Spleen (tissue), 13 donors: ENCODE data around the gene CBARP. TPM values are rescaled to one million over a fixed set of nuclear protein-coding genes. Genes with fewer than 3 reads are reported as not detected.

ENCODE experiments used
- DNase-seq: peaks from one replicate; pipeline ENCODE4 v3.0.0-alpha.2; 2020
- H3K27ac ChIP-seq, 8 donors: fragments of 200-600 bp; sonication (generic) in 7 of 8; 1 replicate in 4 of 8; 2 replicates in 4 of 8; pipeline versions ENCODE4 v1.5.0 to v1.8.0; 2016 to 2021; ENCODE audit warnings: inconsistent platforms in 4 of 8, mild to moderate bottlenecking in 4 of 8, moderate library complexity in 1 of 8
- H3K27me3 ChIP-seq, 7 donors: fragments of 200-600 bp; sonication (generic) in 6 of 7; replicated peaks in 1 of 7; 1 replicate in 4 of 7; 2 replicates in 3 of 7; pipeline versions ENCODE4 v1.5.0 to v1.8.0; 2016 to 2021; ENCODE audit warnings: inconsistent platforms in 3 of 7, mild to moderate bottlenecking in 1 of 7
- H3K36me3 ChIP-seq, 6 donors: fragments of 200-600 bp; sonication (generic) in 5 of 6; 1 replicate in 4 of 6; 2 replicates in 2 of 6; pipeline versions ENCODE4 v1.5.0 to v1.8.0; 2016 to 2021; ENCODE audit warnings: inconsistent platforms in 2 of 6
- H3K4me1 ChIP-seq, 6 donors: fragments of 200-600 bp; sonication (generic) in 5 of 6; 1 replicate in 3 of 6; 2 replicates in 3 of 6; pipeline versions ENCODE4 v1.5.0 to v1.8.0; 2016 to 2021; ENCODE audit warnings: inconsistent platforms in 3 of 6
- H3K4me3 ChIP-seq, 8 donors: fragments of 200-600 bp; sonication (generic) in 7 of 8; 1 replicate in 4 of 8; 2 replicates in 4 of 8; pipeline versions ENCODE4 v1.5.0 to v1.8.0; 2016 to 2021; ENCODE audit warnings: inconsistent platforms in 4 of 8, mild to moderate bottlenecking in 4 of 8, moderate library complexity in 2 of 8
- H3K9me3 ChIP-seq, 8 donors: fragments of 200-600 bp; sonication (generic) in 7 of 8; 1 replicate in 4 of 8; 2 replicates in 4 of 8; pipeline versions ENCODE4 v1.5.0 to v1.8.0; 2016 to 2021; ENCODE audit warnings: inconsistent platforms in 4 of 8
- CTCF ChIP-seq, 11 experiments: fragments of 200-600 bp in 7 of 11; fragments of 450-650 bp in 4 of 11; sonication (generic) in 4 of 11; IDR thresholded peaks in 8 of 11; conservative IDR thresholded peaks in 3 of 11; 1 replicate in 7 of 11; 2 replicates in 4 of 11; pipeline versions ENCODE4 v1.4.0 to v1.8.0; 2016 to 2021; ENCODE audit warnings: antibody characterized with exemption in 11 of 11, inconsistent platforms in 4 of 11, mild to moderate bottlenecking in 1 of 11
- POLR2A ChIP-seq, 3 donors: fragments of 450-650 bp; IDR thresholded peaks; one replicate each; pipeline ENCODE4 v1.5.1; 2017; ENCODE audit warnings: antibody characterized with exemption in 3 of 3, mild to moderate bottlenecking in 1 of 3
- POLR2AphosphoS5 ChIP-seq, 3 donors: sonication (generic); formaldehyde crosslinking; IDR thresholded peaks; one replicate each; pipeline ENCODE4 v1.5.1; 2017; ENCODE audit warnings: antibody characterized with exemption in 3 of 3
- WGBS, 5 donors: extraction: QIAGEN DNeasy Blood & Tissue Kit in 3 of 5; methylation state at CpG; one replicate each; pipeline versions ENCODE4 v1.1.5 to v1.1.7; 2013 to 2018; 5-methylcytosine and 5-hydroxymethylcytosine counted together
- intact Hi-C: fragments of 100-400 bp; cut with DNase I; formaldehyde crosslinking; loops from one replicate; pipeline ENCODE4 v1.15.0; 2023; ENCODE audit warnings: low total_unique reads
- long read RNA-seq, 2 donors: transcript quantifications; one replicate each; lab custom pipeline, GENCODE V29; 2026
- polyA plus RNA-seq, 3 donors: library from polyadenylated mRNA; stranded (reverse); fragments of 200-250 nt; gene quantifications; one replicate each; pipeline ENCODE4 v1.2.1, GENCODE V29; 2013
- total RNA-seq, 7 donors: library from RNA; depleted of rRNA in 3 of 7; stranded (reverse); fragments of >200 nt in 3 of 7; fragmentation: NEBNext Ultra II Directional in 4 of 7; extraction: Animal tissue kit (Norgen Biotek cat#: 25700) in 4 of 7; gene quantifications; one replicate each; pipeline versions ENCODE4 v1.1.0 to v1.2.1, GENCODE V29; 2016 to 2021
- donor health status: healthy with polysubstance abuse.
- donor health status: DM: no; HTN: no; CAD: no; lungs with moderate emphysema.
- donor health status: DM: no; HTN: no; CAD: no.
- donor health status: Bipolar disorder and iron deficiency.
- donor health status: healthy.
- donor health status: DM: no; HTN: no; CAD: no.
- donor health status: DM: yes; HTN: yes; CAD: no.

CBARP gene
- total RNA-seq: 1 to 10 TPM in 1 of 7 donors, under 1 TPM in 5, not detected in 1; 0.12 to 1.2 (median 0.41) TPM
- polyA plus RNA-seq: under 1 TPM in 2 of 3 donors, not detected in 1; 0.05 to 0.48 TPM
- long read RNA-seq, donor 1, partial matches to known transcripts: 245 of 245 reads
- long read RNA-seq, donor 1, other reads (novel, unspliced or antisense): 0 of 245 reads
- long read RNA-seq, donor 2, partial matches to known transcripts: 10 of 10 reads
- long read RNA-seq, donor 2, other reads (novel, unspliced or antisense): 0 of 10 reads

GRCh38 chr19:1237754-1238368, at the start of gene CBARP:
TSS of gene CBARP (minus strand) at chr19:1238005. CDS start at chr19:1236100, 1,905 bp downstream.
- peak within 1 kb of the TSS in 7 of 8 donors; percentile 27 to 71 (median 45) for H3K4me3 ChIP-seq
- intact Hi-C loops: no loop called here
- H3K9me3 ChIP-seq: no peaks in the 10 kb centered on the region
- peak within 1 kb of the TSS in 3 of 8 donors; percentile 8 to 69 (median 31) for H3K27ac ChIP-seq
- TF ChIP-seq POLR2AphosphoS5 (IDR thresholded peaks at IDR 0.05) (no peak), POLR2A (IDR thresholded peaks at IDR 0.05) (no peak)
- no peaks in the 10 kb centered on the region for H3K36me3 ChIP-seq
- no peak for DNase-seq
- WGBS, 5 donors: 1 to 20% (median 1%) methylated on average over 1 to 87 of the region's 87 CpGs
- peaks cover 37 to 77% (median 60%) of the 10 kb centered on the region in 6 donors for H3K4me1 ChIP-seq
- peaks cover 0 to 51% (median 18%) of the 10 kb centered on the region in 7 donors for H3K27me3 ChIP-seq

- no peak overlapping the region for H3K27ac ChIP-seq
- intact Hi-C loops: loop anchor here (10.0 kb wide), 1 partner anchor 88 kb away; no protein-coding TSS in a partner anchor
Observed at GRCh38 chr19:1286487-1287353, 48.9 kb upstream of the CBARP start.

GRCh38 chr19:1285737-1286360, 48.0 kb upstream of the CBARP start, which contains the start of gene EFNA2:
TSS of gene EFNA2 (plus strand) at chr19:1285873. CDS start at chr19:1286169, 296 bp downstream.
- Histone ChIP-seq H3K9me3 (no peaks in the 10 kb centered on the region), H3K36me3 (no peaks in the 10 kb centered on the region), H3K4me3 (peak within 1 kb of the TSS in 1 of 8 donors; percentile 58), H3K27me3 (peaks cover 4 to 81% (median 75%) of the 10 kb centered on the region in 7 donors), H3K27ac (no peak within 1 kb of the TSS), H3K4me1 (peaks cover 0 to 41% (median 27%) of the 10 kb centered on the region in 6 donors)
- no peak for DNase-seq
- intact Hi-C loops: loop anchor here (10.0 kb wide), 1 partner anchor 89 kb away; no protein-coding TSS in a partner anchor
- no peak for TF ChIP-seq POLR2A (IDR thresholded peaks at IDR 0.05)
- 0 to 2% (median 0%) methylated on average over 5 to 112 of the region's 113 CpGs for WGBS, 5 donors

More at GRCh38 chr19:1286487-1287353, 48.9 kb upstream of the CBARP start:
- Histone ChIP-seq H3K27me3 (peaks cover 4 to 90% (median 84%) of the 10 kb centered on the region in 7 donors), H3K36me3 (no peaks in the 10 kb centered on the region), H3K9me3 (no peaks in the 10 kb centered on the region), H3K4me3 (peak overlapping the region in 1 of 8 donors; percentile 58), H3K4me1 (peaks cover 0 to 49% (median 30%) of the 10 kb centered on the region in 6 donors)
- WGBS, 5 donors: 33 to 49% (median 37%) methylated on average over 22 to 38 of the region's 38 CpGs
- TF ChIP-seq CTCF (IDR thresholded peaks at IDR 0.05 in 8 of 11, conservative IDR thresholded peaks at IDR 0.05 in 3 of 11) (no peak), POLR2AphosphoS5 (IDR thresholded peaks at IDR 0.05) (no peak), POLR2A (IDR thresholded peaks at IDR 0.05) (no peak)
- no peak for DNase-seq

GRCh38 chr19:1284979-1285736, 47.4 kb upstream of the CBARP start:
- Histone ChIP-seq H3K4me3 (peak overlapping the region in 1 of 8 donors; percentile 58), H3K36me3 (peaks cover 0 to 6% (median under 1%) of the 10 kb centered on the region in 6 donors), H3K4me1 (peaks cover 0 to 43% (median 28%) of the 10 kb centered on the region in 6 donors), H3K9me3 (no peaks in the 10 kb centered on the region), H3K27ac (no peak overlapping the region), H3K27me3 (peaks cover 4 to 75% (median 68%) of the 10 kb centered on the region in 7 donors)
- intact Hi-C loops: loop anchor here (10.0 kb wide), 1 partner anchor 90 kb away; no protein-coding TSS in a partner anchor
- 17 to 58% (median 23%) methylated on average over 13 to 51 of the region's 51 CpGs for WGBS, 5 donors
- TF ChIP-seq CTCF (IDR thresholded peaks at IDR 0.05 in 8 of 11, conservative IDR thresholded peaks at IDR 0.05 in 3 of 11) (no peak), POLR2AphosphoS5 (IDR thresholded peaks at IDR 0.05) (no peak), POLR2A (IDR thresholded peaks at IDR 0.05) (no peak)
- DNase-seq: peak; percentile 66
